Brain pericyte (primary cell): Measurements from ENCODE around the gene RBM24.

ENCODE experiments used
- DNase-seq: peaks from one replicate; pipeline ENCODE4 v3.0.0-alpha.2; 2012; ENCODE audit warnings: low read depth, low spot score

RBM24 gene

DNA sequence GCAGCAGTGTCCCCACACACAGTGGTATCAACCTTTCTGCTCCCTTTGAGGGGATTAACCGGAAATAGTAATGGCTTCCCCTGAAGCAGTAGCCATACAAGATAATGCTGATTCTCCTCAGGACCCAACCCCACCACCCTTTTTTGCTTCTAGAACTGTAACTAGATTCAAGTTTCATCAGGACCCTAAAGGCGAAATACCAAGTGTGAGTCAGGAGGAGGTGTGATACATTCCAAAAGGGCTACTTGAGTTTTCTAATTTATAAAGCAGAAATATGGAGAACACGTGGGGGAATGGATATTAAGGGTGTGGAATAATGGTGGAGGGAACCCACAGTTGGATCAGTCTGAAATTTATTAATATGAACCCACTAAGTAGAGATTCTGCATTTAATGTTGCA lies 60.7 kb downstream of the RBM24 start:
- no peak for DNase-seq

DNA sequence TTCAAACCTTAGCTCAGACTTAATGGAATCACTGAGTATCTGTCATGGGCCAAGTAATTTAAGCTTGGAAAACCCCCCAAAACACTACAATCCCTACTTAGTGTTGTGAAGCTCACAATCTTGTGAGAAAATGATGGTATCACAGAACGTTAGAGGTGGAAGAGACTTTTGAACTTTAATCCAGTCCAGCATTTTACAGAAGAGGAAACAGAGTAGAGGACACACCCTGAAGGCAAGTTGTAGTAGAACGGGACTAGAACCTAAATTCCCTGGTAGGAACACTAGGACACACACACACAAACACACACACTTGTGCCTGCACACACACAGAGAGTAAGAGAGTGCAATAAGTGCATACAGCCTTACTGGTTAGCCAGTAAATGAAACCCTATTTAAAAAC lies 62.1 kb downstream of the RBM24 start:
- DNase-seq, result no peak
